GM21447 (cell line): Measurements from ENCODE around the gene VSNL1.

ENCODE experiments used
- ATAC-seq: cut with Tn5 transposase; IDR thresholded peaks from one replicate; pipeline ENCODE4 v1.9.1; 2021; ENCODE audit not compliant: unreplicated experiment

Gene VSNL1

GRCh38 chr2:17643031-17643615 lies 102.6 kb downstream of the VSNL1 start:
- ATAC-seq, result no peak

GRCh38 chr2:17644997-17645720 lies 104.7 kb downstream of the VSNL1 start:
- no peak for ATAC-seq

- ATAC-seq, result peak; percentile 92
Measured at GRCh38 chr2:17646081-17646554, 105.6 kb downstream of the VSNL1 start.

- ATAC-seq, result no peak
Measured at GRCh38 chr2:17646838-17647701, 106.6 kb downstream of the VSNL1 start.

GRCh38 chr2:17648581-17648980 lies 108.1 kb downstream of the VSNL1 start:
- ATAC-seq, result no peak

- ATAC-seq, result no peak
Measured at GRCh38 chr2:17649026-17649425, 108.5 kb downstream of the VSNL1 start.

- ATAC-seq, result no peak
Measured at GRCh38 chr2:17652681-17653394, 112.3 kb downstream of the VSNL1 start.

GRCh38 chr2:17657759-17658158 lies 117.3 kb downstream of the VSNL1 start:
- no peak for ATAC-seq

GRCh38 chr2:17658251-17658843 lies 117.9 kb downstream of the VSNL1 start:
- ATAC-seq, result peak; percentile 62

GRCh38 chr2:17660219-17660618 lies 119.7 kb downstream of the VSNL1 start:
- ATAC-seq, result no peak

GRCh38 chr2:17661460-17661859 lies 121.0 kb downstream of the VSNL1 start:
- ATAC-seq, result no peak

- ATAC-seq, result no peak
Measured at GRCh38 chr2:17662723-17663122, 122.2 kb downstream of the VSNL1 start.

- no peak for ATAC-seq
Measured at GRCh38 chr2:17664534-17664933, 124.0 kb downstream of the VSNL1 start.

GRCh38 chr2:17667898-17668297 lies 127.4 kb downstream of the VSNL1 start:
- ATAC-seq, result no peak

- no peak for ATAC-seq
Measured at GRCh38 chr2:17672583-17673317, 132.3 kb downstream of the VSNL1 start.

GRCh38 chr2:17674817-17675216 lies 134.3 kb downstream of the VSNL1 start:
- no peak for ATAC-seq

GRCh38 chr2:17680119-17680518 lies 139.6 kb downstream of the VSNL1 start:
- ATAC-seq, result no peak

GRCh38 chr2:17682098-17682857 lies 141.8 kb downstream of the VSNL1 start:
- ATAC-seq, result no peak

GRCh38 chr2:17683981-17684380 lies 143.5 kb downstream of the VSNL1 start:
- ATAC-seq, result no peak
